IPS-NIHi7 (cell line): ENCODE data around the gene TMC6.
"Not testable (repeated sequence)": the region's sequence is repeated elsewhere in the genome, so short reads cannot be mapped to it uniquely, and the experiment has no call there.

Experiments used
- DNase-seq: peaks from one replicate; pipeline ENCODE4 v3.0.0; 2012; ENCODE audit warnings: mixed read lengths; ENCODE audit errors: extremely low spot score

Gene TMC6

DNA sequence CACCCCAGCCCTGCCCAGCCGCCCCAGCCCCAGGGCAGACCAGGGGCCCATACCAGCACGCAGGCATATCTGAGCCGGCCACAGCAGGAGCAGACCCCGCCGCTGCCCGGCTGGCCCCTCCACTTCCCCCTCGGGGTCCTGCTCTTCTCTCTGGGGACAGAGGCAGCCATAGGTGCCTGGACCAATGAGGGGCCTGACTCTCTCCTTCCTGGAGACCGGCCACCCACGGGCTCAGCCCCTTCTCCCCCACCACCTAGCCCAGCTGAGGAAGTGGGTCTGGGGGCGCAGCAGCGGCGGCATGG is 3.8 kb downstream of the TMC6 start:
- DNase-seq = no peak

GRCh38 chr17:78124081-78124835 is 4.3 kb downstream of the TMC6 start:
- no peak for DNase-seq

DNA sequence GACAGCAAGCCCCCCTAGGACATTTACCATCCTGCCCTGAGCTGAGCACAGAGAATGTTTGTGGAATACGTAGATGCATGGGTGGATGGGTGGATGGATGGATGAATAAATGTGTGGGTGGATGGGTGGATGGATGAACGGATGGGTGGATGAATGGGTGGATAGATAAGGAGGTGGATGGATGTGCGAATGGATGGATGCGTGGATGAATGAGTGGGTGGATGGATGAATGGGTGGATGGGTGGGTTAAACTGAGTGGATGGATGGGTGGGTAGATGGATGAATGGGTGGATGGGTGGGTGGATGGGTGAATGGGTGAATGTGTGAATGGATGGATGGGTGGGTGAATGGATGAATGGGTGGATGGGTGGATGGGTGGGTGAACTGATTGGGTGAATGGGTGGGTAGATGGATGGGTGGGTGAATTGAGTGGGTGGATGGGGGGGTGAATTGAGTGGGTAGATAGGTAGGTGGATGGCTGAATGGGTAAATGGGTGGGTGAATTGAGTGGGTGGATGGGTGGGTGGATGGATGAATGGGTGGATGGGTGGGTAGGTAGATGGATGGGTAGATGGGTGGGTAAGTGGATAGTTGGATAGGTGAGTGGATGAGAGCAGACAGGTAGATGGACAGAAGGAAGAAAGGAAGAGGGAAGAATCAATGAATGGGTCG is 5.2 kb downstream of the TMC6 start:
- DNase-seq = no peak

- no peak for DNase-seq
Measured at GRCh38 chr17:78122931-78123249, 5.7 kb downstream of the TMC6 start.

GRCh38 chr17:78122216-78122930 is 6.2 kb downstream of the TMC6 start:
- no peak for DNase-seq

GRCh38 chr17:78121801-78122215 is 6.7 kb downstream of the TMC6 start:
- no peak for DNase-seq

DNA sequence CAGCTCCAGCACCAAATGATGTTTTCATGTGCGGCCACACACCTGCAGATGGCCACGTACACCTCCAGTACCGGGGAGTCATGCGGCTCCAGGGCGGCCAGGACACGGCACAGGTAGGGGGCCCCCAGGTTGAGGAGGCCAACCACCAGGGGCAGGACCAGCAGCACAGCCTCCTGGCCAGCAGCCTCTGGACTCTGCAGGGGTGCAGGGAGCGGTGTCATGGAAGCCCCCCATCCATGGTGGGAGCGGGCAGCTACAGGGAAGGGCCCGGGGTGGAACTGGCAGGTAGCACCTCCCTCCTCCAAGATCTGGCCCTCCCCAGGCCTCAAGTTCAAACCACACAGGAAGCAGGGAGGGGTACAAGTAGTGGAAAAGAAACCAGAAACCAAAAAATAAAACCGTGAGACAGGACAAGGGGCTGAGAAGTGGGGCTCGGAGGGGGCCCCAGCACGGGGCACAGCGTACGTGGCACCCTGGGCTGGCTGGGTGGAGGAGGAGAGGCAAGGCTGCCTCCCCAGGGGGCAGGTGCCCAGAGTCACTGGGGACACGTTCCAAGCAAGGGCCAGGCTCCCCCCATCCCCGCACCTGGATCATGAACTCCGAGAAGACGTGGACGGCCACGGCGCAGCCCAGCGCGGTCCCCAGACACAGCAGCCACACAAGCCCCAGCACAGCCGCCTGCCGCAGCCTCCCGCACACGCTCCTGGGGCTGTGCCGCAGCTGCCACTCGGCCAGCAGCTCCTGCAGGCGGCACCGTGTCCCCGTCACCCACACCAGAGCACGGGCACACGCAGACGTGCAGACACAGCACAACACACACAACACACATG is 7.4 kb downstream of the TMC6 start:
- DNase-seq = no peak

DNA sequence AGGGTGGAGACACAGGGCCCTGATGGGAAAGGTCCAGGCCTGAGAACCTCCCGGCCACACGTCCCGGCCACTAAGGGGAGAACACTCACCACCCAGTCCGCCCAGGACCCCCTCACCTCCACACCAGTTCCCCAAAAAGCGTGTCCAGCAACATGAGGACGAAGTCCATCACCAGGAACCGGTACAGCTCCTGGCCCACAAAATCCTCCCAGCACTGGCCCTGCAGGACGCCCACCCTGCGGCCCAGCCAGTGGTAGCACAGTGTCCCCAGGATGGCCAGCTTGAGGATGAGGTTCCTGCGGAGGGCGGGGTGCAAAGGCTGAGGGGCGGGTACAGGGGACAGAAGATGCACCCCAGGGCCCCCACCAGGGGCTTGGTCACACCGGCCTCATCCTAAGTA is 8.0 kb downstream of the TMC6 start:
- no peak for DNase-seq

- DNase-seq = no peak
Measured at GRCh38 chr17:78118801-78119241, 9.7 kb downstream of the TMC6 start.

GRCh38 chr17:78117027-78117981 is 11.3 kb downstream of the TMC6 start:
- peak; percentile 68 for DNase-seq

DNA sequence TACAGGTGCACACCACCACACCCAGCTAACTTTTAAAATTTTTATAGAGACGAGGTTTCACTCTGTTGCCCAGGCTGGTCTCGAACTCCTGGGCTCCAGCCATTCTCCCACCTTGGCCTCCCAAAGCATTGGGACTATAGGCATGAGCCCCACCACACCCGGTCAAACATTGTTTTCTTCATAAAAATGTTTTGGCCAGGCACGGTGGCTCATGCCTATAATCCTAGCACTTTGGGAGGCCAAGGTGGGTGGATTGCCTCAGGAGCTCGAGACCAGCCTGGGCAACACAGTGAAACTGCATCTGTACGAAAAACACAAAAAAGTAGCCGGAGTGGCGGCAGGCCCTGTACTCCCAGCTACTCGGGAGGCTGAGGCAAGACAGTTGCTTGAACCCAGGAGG is 12.1 kb downstream of the TMC6 start:
- no peak for DNase-seq

DNA sequence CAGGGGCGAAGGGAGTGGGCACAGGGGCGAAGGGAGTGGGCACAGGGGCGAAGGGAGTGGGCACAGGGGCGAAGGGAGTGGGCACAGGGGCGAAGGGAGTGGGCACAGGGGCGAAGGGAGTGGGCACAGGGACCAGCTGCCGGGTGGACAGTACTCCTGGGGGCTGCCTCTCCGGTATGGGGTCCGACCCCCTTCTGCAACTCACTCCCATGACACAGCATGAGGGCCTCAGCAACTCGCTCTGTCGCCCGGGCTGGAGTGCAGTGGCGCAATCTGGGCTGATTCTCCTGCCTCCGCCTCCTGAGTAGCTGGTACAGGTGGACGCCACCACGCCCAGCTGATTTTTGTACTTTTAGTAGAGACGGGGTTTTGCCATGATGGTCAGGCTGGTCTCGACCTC is 12.8 kb downstream of the TMC6 start:
- DNase-seq = not testable (repeated sequence)

DNA sequence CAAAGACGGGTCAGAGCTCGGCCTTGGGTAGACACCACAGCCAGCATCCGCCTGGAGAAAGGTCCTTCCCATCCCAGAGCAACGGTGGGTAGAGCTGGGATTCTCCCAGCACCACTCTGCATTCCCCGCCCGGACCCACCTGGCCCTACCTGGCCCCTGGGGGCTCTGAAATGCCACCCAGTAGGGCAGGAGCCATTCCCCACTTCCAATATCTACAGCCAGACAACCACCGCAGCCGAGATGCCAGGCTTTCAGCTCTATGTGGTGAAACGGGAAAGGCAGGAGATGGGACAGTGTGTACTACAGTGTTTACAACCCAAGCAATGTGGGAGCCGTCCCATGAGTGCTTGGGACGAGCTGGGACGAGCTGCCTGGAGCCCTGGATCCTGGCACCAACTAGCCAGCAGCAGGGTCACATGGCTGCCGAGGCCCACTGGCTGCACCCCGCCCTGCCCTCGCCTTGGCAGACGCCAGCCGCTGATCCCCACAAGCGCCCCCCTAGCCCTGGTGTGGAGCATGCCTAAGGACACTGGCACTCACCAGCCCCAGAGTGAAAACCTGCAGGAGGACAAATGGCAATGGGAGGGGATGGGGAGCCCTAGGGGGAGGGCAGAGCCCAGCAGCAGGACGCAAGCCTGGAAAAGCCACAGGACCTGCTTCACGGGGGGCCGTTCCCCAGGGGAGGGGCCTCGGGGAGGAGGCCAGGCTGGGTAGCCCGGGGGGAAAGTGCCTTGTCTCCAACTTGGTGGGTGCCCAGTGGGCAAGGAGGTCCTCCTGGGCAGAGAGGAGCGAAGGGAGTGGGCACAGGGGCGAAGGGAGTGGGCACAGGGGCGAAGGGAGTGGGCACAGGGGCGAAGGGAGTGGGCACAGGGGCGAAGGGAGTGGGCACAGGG is 13.5 kb downstream of the TMC6 start:
- no peak for DNase-seq

DNA sequence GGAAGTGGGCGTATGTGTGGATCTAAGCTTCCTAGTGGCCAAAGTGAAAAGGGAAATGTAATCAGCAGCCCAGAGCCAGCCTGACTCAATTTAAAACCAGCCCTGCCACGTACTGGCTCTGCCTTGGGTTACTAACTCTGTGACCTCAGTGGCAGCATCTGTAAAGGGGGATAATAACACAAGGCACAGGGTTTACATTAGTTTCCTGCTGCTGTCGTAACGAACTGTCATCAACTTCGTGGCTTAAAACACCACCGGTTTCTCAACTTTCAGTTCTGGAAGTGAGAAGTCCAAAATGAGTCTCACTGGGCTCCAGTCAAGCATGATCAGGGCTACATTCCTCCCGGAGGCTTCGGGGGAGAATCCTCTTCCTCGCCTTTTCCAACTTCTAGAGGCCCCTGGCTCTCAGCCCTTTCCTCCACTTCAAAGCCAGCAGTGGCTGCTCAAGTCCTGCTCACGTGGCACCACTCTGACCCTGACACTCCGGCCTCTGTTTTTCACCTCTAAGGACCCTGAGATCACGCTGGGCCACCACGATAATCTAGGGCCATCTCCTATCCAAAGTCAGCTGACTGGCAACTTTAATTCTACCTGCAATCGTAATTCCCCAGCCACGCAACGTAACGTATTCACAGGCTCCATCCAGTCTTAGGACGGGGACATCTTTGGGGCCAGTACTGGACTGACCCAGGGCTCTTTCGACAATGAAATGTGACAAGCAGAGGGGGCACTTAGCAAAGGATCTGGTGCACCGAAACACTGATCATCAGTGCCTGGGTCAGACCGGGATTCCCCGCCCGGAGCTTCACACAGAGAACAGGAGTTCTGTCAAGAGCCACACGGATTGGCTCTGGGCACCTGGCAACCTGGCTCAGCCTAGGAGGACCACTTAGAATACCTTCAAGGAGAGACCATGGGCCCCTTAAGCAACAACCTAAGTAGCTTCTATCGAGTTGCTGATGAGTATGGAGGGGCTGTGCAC is 14.5 kb downstream of the TMC6 start:
- no peak for DNase-seq

DNA sequence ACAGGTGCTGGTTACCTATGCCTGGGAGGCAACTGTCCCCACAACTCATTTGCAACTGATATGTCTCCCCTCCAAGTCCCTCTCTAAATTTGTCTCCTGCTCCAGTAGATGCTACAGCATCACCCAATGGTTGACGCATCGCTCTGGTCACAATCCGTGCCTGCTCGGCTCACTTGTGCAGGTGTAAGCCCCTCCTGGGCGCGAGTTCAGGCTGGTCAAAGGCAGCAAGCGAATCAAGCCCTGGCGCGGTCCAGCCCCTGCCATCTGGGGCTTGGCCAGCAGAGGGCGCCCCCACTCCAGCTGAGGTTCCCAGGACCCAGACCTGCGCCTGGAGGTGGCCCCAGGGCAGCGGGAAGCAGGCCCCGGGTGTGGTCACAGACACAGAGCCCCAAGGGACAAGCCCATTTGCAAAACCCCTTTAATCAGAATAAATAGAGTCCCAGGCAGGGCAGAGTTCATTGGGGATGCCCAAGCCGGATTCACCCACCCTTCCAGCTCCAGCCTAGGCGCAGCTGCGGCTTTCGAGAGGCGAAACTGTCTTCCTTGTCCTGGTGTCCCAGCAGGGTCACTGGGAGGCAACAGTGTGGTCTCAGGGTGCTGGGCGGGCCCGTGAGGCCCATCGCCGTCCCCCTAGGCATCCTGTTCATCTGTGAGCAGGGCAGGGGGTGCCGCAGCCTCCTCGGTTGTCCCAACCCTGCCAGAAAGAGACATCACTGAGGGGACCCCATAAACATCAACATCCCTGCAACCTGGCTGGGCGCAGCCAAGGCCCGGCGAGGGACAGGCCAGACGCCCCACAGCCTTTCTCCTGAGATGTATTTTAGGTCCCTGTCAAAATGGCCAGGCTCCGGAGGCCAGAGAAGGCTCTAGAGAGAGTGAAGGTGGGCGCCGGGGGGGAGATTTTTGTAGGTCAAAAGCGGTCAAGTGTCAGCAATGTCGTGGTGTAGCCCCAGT is 15.8 kb downstream of the TMC6 start:
- peak; percentile 97 for DNase-seq

GRCh38 chr17:78111727-78112517 is 16.6 kb downstream of the TMC6 start:
- no peak for DNase-seq
